SK-N-SH treated with all-trans-retinoic acid at 6 μM for 48 hours (cell line): ENCODE data around the gene OBSCN.

Source experiments
- ATAC-seq: fragments of 200-7000 bp; cut with Tn5 transposase; 3 replicates; pipeline ENCODE4 v1.9.1; 2020; ENCODE audit warnings: mild to moderate bottlenecking, moderate library complexity
- ARNTL ChIP-seq: fragments of 450-650 bp; formaldehyde crosslinking; IDR thresholded peaks from 2 replicates; pipeline ENCODE4 v1.5.0; 2020; ENCODE audit warnings: low read depth, mild to moderate bottlenecking, moderate library complexity, borderline replicate concordance
- BACH2 ChIP-seq: fragments of 250-450 bp; sonication (Bioruptor Pico); IDR thresholded peaks from 2 replicates; pipeline ENCODE4 v1.9.0; 2021; ENCODE audit warnings: mild to moderate bottlenecking, borderline replicate concordance
- CSRNP3 ChIP-seq: fragments of 250-450 bp; sonication (Bioruptor Pico); IDR thresholded peaks from 2 replicates; pipeline ENCODE4 v1.5.1; 2021; ENCODE audit warnings: mild to moderate bottlenecking, moderate library complexity
- ESRRG ChIP-seq: fragments of 250-450 bp; sonication (Bioruptor Pico); IDR thresholded peaks from 2 replicates; pipeline ENCODE4 v1.6.1; 2021; ENCODE audit warnings: mild to moderate bottlenecking
- ISL1 ChIP-seq: fragments of 250-450 bp; sonication (Bioruptor Pico); IDR thresholded peaks from 2 replicates; pipeline ENCODE4 v2.1.2; 2022; ENCODE audit warnings: mild to moderate bottlenecking, moderate library complexity
- OSR1 ChIP-seq: fragments of 250-450 bp; sonication (Bioruptor Pico); IDR thresholded peaks from 2 replicates; pipeline ENCODE4 v1.8.0; 2022; ENCODE audit warnings: moderate library complexity, mild to moderate bottlenecking, inconsistent platforms
- PATZ1 ChIP-seq: fragments of 250-450 bp; sonication (Bioruptor Pico); IDR thresholded peaks from 2 replicates; pipeline ENCODE4 v1.8.0; 2020; ENCODE audit warnings: mild to moderate bottlenecking, moderate library complexity, borderline replicate concordance
- POU6F1 ChIP-seq: fragments of 250-450 bp; sonication (Bioruptor Pico); IDR thresholded peaks from 2 replicates; pipeline ENCODE4 v1.8.0; 2021; ENCODE audit warnings: low read depth, mild to moderate bottlenecking, moderate library complexity, borderline replicate concordance
- PPARA ChIP-seq: fragments of 250-450 bp; sonication (Bioruptor Pico); IDR thresholded peaks from 2 replicates; pipeline ENCODE4 v1.5.0; 2020; ENCODE audit warnings: mild to moderate bottlenecking, borderline replicate concordance
- RARB ChIP-seq: fragments of 250-450 bp; sonication (Bioruptor Pico); IDR thresholded peaks from 2 replicates; pipeline ENCODE4 v1.8.0; 2021; ENCODE audit warnings: mild to moderate bottlenecking, moderate library complexity
- SNAI2 ChIP-seq: fragments of 250-450 bp; sonication (Bioruptor Pico); IDR thresholded peaks from 2 replicates; pipeline ENCODE4 v1.5.0; 2020; ENCODE audit warnings: mild to moderate bottlenecking, moderate library complexity
- TCF4 ChIP-seq: fragments of 250-450 bp; sonication (Bioruptor Pico); IDR thresholded peaks from 2 replicates; pipeline ENCODE4 v1.8.0; 2021; ENCODE audit warnings: mild to moderate bottlenecking, moderate library complexity, borderline replicate concordance
- TOX ChIP-seq: fragments of 250-450 bp; sonication (Bioruptor Pico); IDR thresholded peaks from 2 replicates; pipeline ENCODE4 v1.8.0; 2021; ENCODE audit warnings: mild to moderate bottlenecking, moderate library complexity, borderline replicate concordance
- TSHZ2 ChIP-seq: fragments of 250-450 bp; sonication (Bioruptor Pico); IDR thresholded peaks from 2 replicates; pipeline ENCODE4 v1.5.0; 2020; ENCODE audit warnings: mild to moderate bottlenecking, moderate library complexity
- ZC3H10 ChIP-seq: fragments of 250-450 bp; sonication (Bioruptor Pico); IDR thresholded peaks from 2 replicates; pipeline ENCODE4 v1.5.1; 2021; ENCODE audit warnings: mild to moderate bottlenecking, moderate library complexity
- ZFP3 ChIP-seq: fragments of 250-450 bp; sonication (Bioruptor Pico); IDR thresholded peaks from 2 replicates; pipeline ENCODE4 v1.5.0; 2020; ENCODE audit warnings: mild to moderate bottlenecking, moderate library complexity
- ZFP30 ChIP-seq: fragments of 450-650 bp; formaldehyde crosslinking; IDR thresholded peaks from 2 replicates; pipeline ENCODE4 v1.5.0; 2022; ENCODE audit warnings: mild to moderate bottlenecking, moderate library complexity
- ZNF565 ChIP-seq: fragments of 450-650 bp; formaldehyde crosslinking; conservative IDR thresholded peaks from 2 replicates; pipeline ENCODE4 v1.5.0; 2020; ENCODE audit warnings: low read depth, mild to moderate bottlenecking, moderate library complexity
- ZNF70 ChIP-seq: fragments of 450-650 bp; formaldehyde crosslinking; IDR thresholded peaks from 2 replicates; pipeline ENCODE4 v1.5.0; 2020; ENCODE audit warnings: mild to moderate bottlenecking, moderate library complexity
- ZNF8 ChIP-seq: fragments of 450-650 bp; formaldehyde crosslinking; IDR thresholded peaks from 2 replicates; pipeline ENCODE4 v1.5.0; 2020; ENCODE audit warnings: mild to moderate bottlenecking, moderate library complexity
- TF ChIP-seq, protein P1 (sequence below): fragments of 250-450 bp; sonication (Bioruptor Pico); IDR thresholded peaks from 2 replicates; pipeline ENCODE4 v1.5.1; 2020; ENCODE audit warnings: low read depth, mild to moderate bottlenecking, moderate library complexity

The OBSCN gene

DNA sequence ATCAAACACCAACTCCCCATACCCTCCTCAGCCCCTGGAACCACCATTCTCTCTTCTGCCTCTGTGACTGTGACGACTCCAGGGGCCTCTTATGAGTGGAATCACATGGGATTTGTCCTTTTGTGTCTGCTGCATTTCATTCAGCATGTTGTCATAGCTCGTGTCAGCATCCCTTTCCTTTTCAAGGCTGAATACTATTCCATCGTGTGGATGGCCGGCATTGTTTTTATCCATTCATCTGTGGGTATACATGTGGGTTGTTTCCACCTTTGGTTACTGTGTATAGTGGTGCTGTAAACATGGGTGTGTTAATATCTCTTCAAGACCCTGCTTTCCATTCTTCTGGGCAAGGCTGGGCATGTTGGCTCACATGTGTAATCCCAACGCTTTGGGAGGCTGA lies 17.1 kb upstream of the OBSCN start:
- TF ChIP-seq ZNF70 (CRISPR knock-in tag) (no peak), OSR1 (CRISPR knock-in tag) (no peak), TCF4 (CRISPR knock-in tag) (no peak)
- ATAC-seq, result no peak

DNA sequence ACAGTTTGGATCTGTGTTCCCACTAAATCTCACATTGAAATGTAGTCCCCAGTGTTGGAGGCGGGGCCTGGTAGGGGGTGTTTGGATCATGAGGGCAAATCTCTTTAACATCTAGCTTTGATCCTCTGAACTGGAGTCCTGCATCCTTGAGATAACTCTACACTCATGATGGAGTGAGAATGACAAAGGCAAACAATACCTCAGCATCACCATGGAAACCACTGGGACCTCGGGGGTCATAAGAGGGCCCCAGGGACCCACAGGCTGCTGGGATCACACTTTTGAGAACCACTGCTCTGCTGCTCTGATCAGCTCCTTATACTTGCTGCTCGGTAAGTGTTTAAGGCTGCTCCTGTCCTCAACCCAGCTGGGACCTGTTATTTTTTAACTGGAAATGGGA lies 13.4 kb upstream of the OBSCN start:
- no peak for ATAC-seq
- no peak for TF ChIP-seq RARB (CRISPR knock-in tag)
- TF ChIP-seq, protein P1, sequence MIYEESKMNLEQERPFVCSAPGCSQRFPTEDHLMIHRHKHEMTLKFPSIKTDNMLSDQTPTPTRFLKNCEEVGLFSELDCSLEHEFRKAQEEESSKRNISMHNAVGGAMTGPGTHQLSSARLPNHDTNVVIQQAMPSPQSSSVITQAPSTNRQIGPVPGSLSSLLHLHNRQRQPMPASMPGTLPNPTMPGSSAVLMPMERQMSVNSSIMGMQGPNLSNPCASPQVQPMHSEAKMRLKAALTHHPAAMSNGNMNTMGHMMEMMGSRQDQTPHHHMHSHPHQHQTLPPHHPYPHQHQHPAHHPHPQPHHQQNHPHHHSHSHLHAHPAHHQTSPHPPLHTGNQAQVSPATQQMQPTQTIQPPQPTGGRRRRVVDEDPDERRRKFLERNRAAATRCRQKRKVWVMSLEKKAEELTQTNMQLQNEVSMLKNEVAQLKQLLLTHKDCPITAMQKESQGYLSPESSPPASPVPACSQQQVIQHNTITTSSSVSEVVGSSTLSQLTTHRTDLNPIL (CRISPR knock-in tag), result no peak
- no peak for TF ChIP-seq PATZ1
- no peak for TF ChIP-seq ARNTL
- TF ChIP-seq ZNF8 (CRISPR knock-in tag), result no peak
- TF ChIP-seq TOX (CRISPR knock-in tag), result no peak
- no peak for TF ChIP-seq OSR1 (CRISPR knock-in tag)
- no peak for TF ChIP-seq ZNF565
- TF ChIP-seq ISL1, result no peak
- no peak for TF ChIP-seq TCF4 (CRISPR knock-in tag)
- TF ChIP-seq ESRRG (CRISPR knock-in tag), result no peak
- no peak for TF ChIP-seq ZFP30 (CRISPR knock-in tag)

GRCh38 chr1:228194921-228195812 lies 12.7 kb upstream of the OBSCN start:
- ATAC-seq, result no peak
- TF ChIP-seq PATZ1, result no peak
- TF ChIP-seq ZNF8 (CRISPR knock-in tag), result no peak
- TF ChIP-seq ZC3H10, result no peak
- no peak for TF ChIP-seq TSHZ2
- TF ChIP-seq ESRRG (CRISPR knock-in tag), result no peak
- TF ChIP-seq ZFP3 (CRISPR knock-in tag), result no peak
- TF ChIP-seq RARB (CRISPR knock-in tag), result no peak
- no peak for TF ChIP-seq SNAI2 (CRISPR knock-in tag)
- TF ChIP-seq ISL1, result no peak
- TF ChIP-seq OSR1 (CRISPR knock-in tag), result no peak
- TF ChIP-seq BACH2 (CRISPR knock-in tag), result no peak
- no peak for TF ChIP-seq POU6F1 (CRISPR knock-in tag)
- no peak for TF ChIP-seq ZNF565
- no peak for TF ChIP-seq ZNF70 (CRISPR knock-in tag)
- no peak for TF ChIP-seq TOX (CRISPR knock-in tag)
- TF ChIP-seq ARNTL, result no peak
- TF ChIP-seq, protein P1 (CRISPR knock-in tag), result no peak
- no peak for TF ChIP-seq CSRNP3 (CRISPR knock-in tag)
- no peak for TF ChIP-seq PPARA (CRISPR knock-in tag)
- TF ChIP-seq, all 23 proteins: peak for 0
